Measurements from ENCODE around the gene HS3ST4. TPM values are rescaled to one million over a fixed set of nuclear protein-coding genes. Genes with fewer than 3 reads are reported as not detected.

The HS3ST4 gene
- total RNA-seq, 1 experiment from 2014 or later = not detected

DNA sequence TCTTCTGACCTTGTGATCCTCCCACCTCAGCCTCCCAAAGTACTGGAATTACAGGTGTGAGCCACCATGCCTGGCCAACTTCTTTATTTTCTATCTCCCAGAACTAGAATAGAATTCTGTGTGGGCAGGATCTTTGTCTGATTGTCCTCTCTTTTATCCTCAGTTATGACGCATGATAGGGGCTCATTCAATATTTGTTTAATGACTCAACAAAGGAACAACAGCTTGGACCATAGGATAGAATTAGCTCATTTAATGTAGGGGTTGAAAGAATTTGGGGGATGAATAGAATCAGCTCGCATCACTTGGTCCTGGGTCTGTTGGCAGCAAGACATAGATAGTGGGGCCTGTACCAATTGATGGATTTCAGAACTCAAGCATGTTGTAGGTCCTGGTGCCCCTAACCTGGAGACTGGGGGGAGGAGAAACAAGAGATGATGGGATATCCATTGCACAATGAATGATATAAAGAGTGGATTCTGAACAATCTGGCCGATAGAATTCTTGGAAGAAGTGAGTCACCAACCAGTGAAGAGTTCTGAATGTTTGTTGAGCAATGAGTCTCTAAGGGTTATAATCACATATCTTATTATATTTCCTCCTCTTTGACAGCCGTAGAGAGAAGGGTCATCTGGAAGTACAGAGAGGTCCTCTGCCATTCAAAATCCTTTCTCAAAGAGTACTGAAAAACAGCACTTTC lies 250.2 kb downstream of the HS3ST4 start:
- Histone ChIP-seq H3K4me1 (ENCODE audit: control insufficient read depth, insufficient read depth, low read length) (no peaks in the 10 kb centered on the region), H3K36me3 (ENCODE audit: control insufficient read depth, insufficient read depth, low read length) (no peaks in the 10 kb centered on the region), H3K4me3 (ENCODE audit: low read depth in 2 of 2, low read length in 2 of 2) (no peak overlapping the region), H3K27ac (ENCODE audit: low read length) (no peak overlapping the region), H3K9me3 (ENCODE audit: control insufficient read depth, insufficient read depth, low read depth, low read length) (no peaks in the 10 kb centered on the region; the same call in 1 of the 2 replicates), H3K27me3 (ENCODE audit: control insufficient read depth, insufficient read depth, low read length) (no peaks in the 10 kb centered on the region)
- ATAC-seq (no peak), DNase-seq (ENCODE audit: low read depth, low spot score) (no peak)
- POLR2A ChIA-PET = no interaction called here
- in situ Hi-C loops (cut with HindIII; ENCODE audit: low pct_unique_long_range_greater_than_20kb, low sequenced_read_pairs) = no loop called here
- no TSS peak for BruUV-seq (replicated peaks)
- intact Hi-C loops (cut with micrococcal nuclease; ENCODE audit: unreplicated experiment) = no loop called here
- TF ChIP-seq TCF7L2 (IDR thresholded peaks at IDR 0.05; ENCODE audit: low read depth, low read length) (no peak), SIN3A (IDR thresholded peaks at IDR 0.05; ENCODE audit: borderline replicate concordance, insufficient read depth, low read depth, low read length) (no peak)
- CTCF ChIA-PET = no interaction called here

DNA sequence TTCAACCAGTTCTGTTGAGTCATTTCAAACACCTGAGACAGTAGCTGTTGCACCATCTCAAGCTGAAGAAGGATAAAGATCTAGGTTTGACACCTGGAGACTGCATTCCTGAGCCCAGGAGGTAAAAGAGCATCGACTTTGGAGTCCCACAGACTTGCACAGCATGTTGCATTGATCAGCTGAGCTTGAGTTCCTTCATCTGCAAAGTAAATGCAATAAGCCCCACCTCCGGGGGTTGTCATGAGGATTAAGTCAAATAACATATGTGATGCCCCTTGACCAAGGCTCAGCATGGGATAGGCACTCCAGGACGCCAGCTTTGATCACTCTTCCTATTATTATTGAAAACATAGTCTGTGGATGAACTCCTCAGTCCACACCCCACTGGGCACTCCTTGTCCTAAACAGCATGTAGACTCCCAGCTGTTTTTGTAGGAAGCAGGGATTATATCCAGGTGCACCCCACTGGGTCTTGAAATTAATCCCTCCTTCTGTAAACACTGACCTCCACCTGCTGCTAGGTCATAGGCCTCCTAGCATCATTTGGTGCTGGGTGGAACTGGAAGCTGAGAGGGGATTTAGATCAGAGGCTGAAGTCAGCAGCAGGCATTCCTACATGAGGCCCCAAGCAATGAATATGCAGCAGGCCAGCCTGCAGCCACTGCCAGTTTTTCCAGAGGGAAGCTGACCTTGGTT lies 259.0 kb downstream of the HS3ST4 start:
- Histone ChIP-seq H3K4me1 (ENCODE audit: control insufficient read depth, insufficient read depth, low read length) (no peaks in the 10 kb centered on the region), H3K4me3 (ENCODE audit: low read depth in 2 of 2, low read length in 2 of 2) (no peak overlapping the region), H3K27me3 (ENCODE audit: control insufficient read depth, insufficient read depth, low read length) (no peaks in the 10 kb centered on the region), H3K27ac (ENCODE audit: low read length) (no peak overlapping the region), H3K36me3 (ENCODE audit: control insufficient read depth, insufficient read depth, low read length) (no peaks in the 10 kb centered on the region), H3K9me3 (ENCODE audit: control insufficient read depth, insufficient read depth, low read depth, low read length) (no peaks in the 10 kb centered on the region)
- intact Hi-C loops (cut with micrococcal nuclease; ENCODE audit: unreplicated experiment) = no loop called here
- ChIA-PET POLR2A (no interaction called here), CTCF (no interaction called here)
- ATAC-seq = no peak
- no peak for TF ChIP-seq TCF7L2 (IDR thresholded peaks at IDR 0.05; ENCODE audit: low read depth, low read length)
- no peak for TF ChIP-seq SIN3A (IDR thresholded peaks at IDR 0.05; ENCODE audit: borderline replicate concordance, insufficient read depth, low read depth, low read length)
- no peak for TF ChIP-seq POLR2AphosphoS5 (IDR thresholded peaks at IDR 0.05; ENCODE audit: low read depth, low read length)
- TF ChIP-seq REST (IDR thresholded peaks at IDR 0.05; ENCODE audit: insufficient read depth in 1 of 2, low read depth in 2 of 2, low read length in 1 of 2) = no peak
- TF ChIP-seq CTCF (IDR thresholded peaks at IDR 0.05) = no peak
- no TSS peak for BruUV-seq (replicated peaks)
- in situ Hi-C loops (cut with HindIII; ENCODE audit: low pct_unique_long_range_greater_than_20kb, low sequenced_read_pairs) = no loop called here
- DNase-seq (ENCODE audit: low read depth, low spot score) = no peak

- TF ChIP-seq SIN3A (IDR thresholded peaks at IDR 0.05; ENCODE audit: borderline replicate concordance, insufficient read depth, low read depth, low read length) (no peak), POLR2AphosphoS5 (IDR thresholded peaks at IDR 0.05; ENCODE audit: low read depth, low read length) (no peak), REST (IDR thresholded peaks at IDR 0.05; ENCODE audit: insufficient read depth in 1 of 2, low read depth in 2 of 2, low read length in 1 of 2) (no peak), CTCF (IDR thresholded peaks at IDR 0.05) (no peak), TCF7L2 (IDR thresholded peaks at IDR 0.05; ENCODE audit: low read depth, low read length) (no peak)
- intact Hi-C loops (cut with micrococcal nuclease; ENCODE audit: unreplicated experiment) = no loop called here
- ChIA-PET CTCF (no interaction called here), POLR2A (no interaction called here)
- Histone ChIP-seq H3K4me1 (ENCODE audit: control insufficient read depth, insufficient read depth, low read length) (no peaks in the 10 kb centered on the region), H3K27ac (ENCODE audit: low read length) (no peak overlapping the region), H3K9me3 (ENCODE audit: control insufficient read depth, insufficient read depth, low read depth, low read length) (no peaks in the 10 kb centered on the region), H3K4me3 (ENCODE audit: low read depth in 2 of 2, low read length in 2 of 2) (no peak overlapping the region), H3K27me3 (ENCODE audit: control insufficient read depth, insufficient read depth, low read length) (no peaks in the 10 kb centered on the region), H3K36me3 (ENCODE audit: control insufficient read depth, insufficient read depth, low read length) (no peaks in the 10 kb centered on the region)
- in situ Hi-C loops (cut with HindIII; ENCODE audit: low pct_unique_long_range_greater_than_20kb, low sequenced_read_pairs) = no loop called here
- DNase-seq (ENCODE audit: low read depth, low spot score) = no peak
- no peak for ATAC-seq
- BruUV-seq (replicated peaks) = no TSS peak
Measured at GRCh38 chr16:25951999-25952398, 260.2 kb downstream of the HS3ST4 start.

Measured in Panc1 (cell line).